Hepatocyte (in vitro differentiated cells): Measurements from ENCODE around the gene SMOC1.

Experiments used
- CTCF ChIP-seq: fragments of 200-600 bp; sonication (generic); IDR thresholded peaks from 2 replicates; pipeline ENCODE4 v1.5.1; 2016; ENCODE audit warnings: antibody characterized with exemption, mild to moderate bottlenecking; ENCODE audit not compliant: poor library complexity
- EZH2phosphoT487 ChIP-seq: fragments of 200-600 bp; sonication (generic); IDR thresholded peaks from one replicate; pipeline ENCODE4 v1.6.1; 2018; ENCODE audit warnings: antibody characterized with exemption, mild to moderate bottlenecking, low read depth, moderate library complexity; ENCODE audit not compliant: unreplicated experiment, severe bottlenecking

DNA sequence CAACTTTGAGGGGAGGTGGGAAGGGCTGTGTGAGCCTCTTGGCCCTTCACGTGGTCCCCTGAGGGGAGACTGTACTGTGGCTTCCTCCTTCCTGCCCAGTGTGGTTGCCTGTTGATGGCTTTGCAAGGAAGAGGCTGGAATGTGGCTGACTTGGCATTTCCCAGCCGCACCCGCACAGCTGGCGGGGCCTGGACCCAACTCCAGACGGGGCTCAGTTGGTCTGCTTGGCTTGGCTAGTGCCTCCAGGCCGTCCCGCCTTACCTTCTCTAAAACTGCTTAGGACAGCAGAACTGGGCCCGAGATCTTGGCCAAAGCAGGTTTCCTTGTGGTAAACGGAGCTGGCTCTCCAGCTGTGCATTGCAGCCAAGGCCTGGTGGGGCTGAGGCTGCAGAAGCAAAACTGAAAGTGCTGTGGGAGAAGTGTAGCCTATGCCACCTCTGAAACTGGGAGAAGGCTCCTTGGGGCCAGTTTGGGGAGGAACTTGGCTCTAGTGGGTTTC is 139.5 kb downstream of the SMOC1 start:
- TF ChIP-seq CTCF (no peak), EZH2phosphoT487 (no peak)
